WTC11 (cell line): ENCODE data around the gene KIF27. TPM values are rescaled to one million over a fixed set of nuclear protein-coding genes. Genes with fewer than 3 reads are reported as not detected.

Experiments used
- ATAC-seq: fragments of 200-7000 bp; cut with Tn5 transposase; 2 replicates; pipeline ENCODE4 v1.10.0; 2021; ENCODE audit warnings: mild to moderate bottlenecking, moderate library complexity
- Bru-seq: library from RNA; stranded (reverse); fragments of 400-500 nt; gene quantifications from one replicate; lab custom pipeline; 2021; lab: Mats Ljungman, UMichigan
- CTCF ChIA-PET: fragments of 300-600 bp; sonication (Branson Sonifier 250); formaldehyde crosslinking; loops from one replicate; lab custom pipeline; 2021; ENCODE audit warnings: antibody characterized with exemption; lab: Charles Lee
- POLR2A ChIA-PET: fragments of 350-600 bp; sonication (Branson Sonifier 250); formaldehyde crosslinking; loops from one replicate; lab custom pipeline; 2021; ENCODE audit warnings: antibody characterized with exemption; lab: Charles Lee
- DNase-seq: peaks from one replicate; pipeline ENCODE4 v3.0.0; 2021; ENCODE audit warnings: low spot score
- H3K27ac Mint-ChIP-seq: 2 replicates; pipeline ENCODE4 v1.8.0; 2021; ENCODE audit warnings: mixed read lengths
- H3K27me3 Mint-ChIP-seq: 2 replicates; pipeline ENCODE4 v1.8.0; 2021; ENCODE audit warnings: low read depth, mild to moderate bottlenecking, moderate library complexity, mixed read lengths
- H3K36me3 Mint-ChIP-seq: 2 replicates; pipeline ENCODE4 v1.8.0; 2021; ENCODE audit warnings: mixed read lengths
- H3K4me1 Mint-ChIP-seq: 2 replicates; pipeline ENCODE4 v1.8.0; 2022; ENCODE audit warnings: mixed read lengths
- H3K4me3 Mint-ChIP-seq: 2 replicates; pipeline ENCODE4 v1.8.0; 2021; ENCODE audit warnings: mild to moderate bottlenecking, moderate library complexity, mixed read lengths
- H3K9me3 Mint-ChIP-seq: 2 replicates; pipeline ENCODE4 v1.8.0; 2021; ENCODE audit warnings: mixed read lengths
- CBFB ChIP-seq: sonication (generic); formaldehyde crosslinking; IDR thresholded peaks from 2 replicates; pipeline ENCODE4 v1.8.1; 2022; ENCODE audit warnings: mild to moderate bottlenecking, low read depth, missing genetic modification reagents
- ESRRA ChIP-seq: sonication (generic); formaldehyde crosslinking; IDR thresholded peaks from 2 replicates; pipeline ENCODE4 v1.8.1; 2022; ENCODE audit warnings: mild to moderate bottlenecking, missing genetic modification reagents, borderline replicate concordance
- ETV6 ChIP-seq: sonication (generic); formaldehyde crosslinking; IDR thresholded peaks from 2 replicates; pipeline ENCODE4 v1.8.1; 2022; ENCODE audit warnings: mild to moderate bottlenecking, missing genetic modification reagents
- FOXK1 ChIP-seq: sonication (generic); formaldehyde crosslinking; IDR thresholded peaks from 2 replicates; pipeline ENCODE4 v1.8.0; 2022; ENCODE audit warnings: mild to moderate bottlenecking, moderate library complexity, missing genetic modification reagents
- HMGXB4 ChIP-seq: sonication (generic); formaldehyde crosslinking; IDR thresholded peaks from 2 replicates; pipeline ENCODE4 v1.8.1; 2023; ENCODE audit warnings: mild to moderate bottlenecking, moderate library complexity, missing genetic modification reagents
- JUN ChIP-seq: sonication (generic); formaldehyde crosslinking; IDR thresholded peaks from 2 replicates; pipeline ENCODE4 v1.8.0; 2023; ENCODE audit warnings: mild to moderate bottlenecking, missing genetic modification reagents
- MAX ChIP-seq: sonication (generic); formaldehyde crosslinking; IDR thresholded peaks from 2 replicates; pipeline ENCODE4 v1.8.0; 2022; ENCODE audit warnings: mild to moderate bottlenecking, missing genetic modification reagents
- MLX ChIP-seq: sonication (generic); formaldehyde crosslinking; IDR thresholded peaks from 2 replicates; pipeline ENCODE4 v1.8.1; 2023; ENCODE audit warnings: mild to moderate bottlenecking, missing genetic modification reagents, moderate library complexity
- NR3C1 ChIP-seq: sonication (generic); formaldehyde crosslinking; conservative IDR thresholded peaks from 2 replicates; pipeline ENCODE4 v1.8.1; 2023; ENCODE audit warnings: low read depth, mild to moderate bottlenecking, missing genetic modification reagents
- STAT6 ChIP-seq: sonication (generic); formaldehyde crosslinking; conservative IDR thresholded peaks from 2 replicates; pipeline ENCODE4 v1.8.1; 2023; ENCODE audit warnings: mild to moderate bottlenecking, low read depth, missing genetic modification reagents, moderate library complexity
- ZMAT4 ChIP-seq: fragments of 250-450 bp; sonication (Bioruptor Pico); IDR thresholded peaks from 2 replicates; pipeline ENCODE4 v1.9.0; 2021; ENCODE audit warnings: mild to moderate bottlenecking
- ZNF232 ChIP-seq: sonication (generic); formaldehyde crosslinking; IDR thresholded peaks from 2 replicates; pipeline ENCODE4 v1.8.0; 2022; ENCODE audit warnings: mild to moderate bottlenecking, missing genetic modification reagents
- long read RNA-seq, 3 experiments: library from RNA in 1 of 3; library from capped mRNA in 1 of 3; library from polyadenylated mRNA in 1 of 3; unstranded in 2 of 3; stranded (forward) in 1 of 3; transcript quantifications; one replicate each; pipeline ENCODE4 v2.0.0, GENCODE V29; 2021
- total RNA-seq: library from RNA; stranded (reverse); gene quantifications from 3 replicates; pipeline ENCODE4 v1.2.3, GENCODE V29; 2021
- TF ChIP-seq, protein P1 (sequence below): sonication (generic); formaldehyde crosslinking; IDR thresholded peaks from 2 replicates; pipeline ENCODE4 v1.8.0; 2022; ENCODE audit warnings: missing genetic modification reagents
- TF ChIP-seq, protein P2 (sequence below): sonication (generic); formaldehyde crosslinking; IDR thresholded peaks from 2 replicates; pipeline ENCODE4 v1.8.1; 2023; ENCODE audit warnings: mild to moderate bottlenecking, missing genetic modification reagents
- TF ChIP-seq, protein P3 (sequence below): fragments of 250-450 bp; sonication (Bioruptor Pico); IDR thresholded peaks from 2 replicates; pipeline ENCODE4 v1.9.0; 2021; ENCODE audit warnings: mild to moderate bottlenecking, borderline replicate concordance
- TF ChIP-seq, protein P4 (sequence below): sonication (generic); formaldehyde crosslinking; IDR thresholded peaks from 2 replicates; pipeline ENCODE4 v1.8.1; 2022; ENCODE audit warnings: missing genetic modification reagents, borderline replicate concordance

Gene KIF27
- total RNA-seq (3.9 to 5.7 TPM (median 5.4 TPM) in 3 replicates), Bru-seq, nascent RNA (percentile 58 among the genes with signal in this experiment)
- long read RNA-seq, experiment 1, full-length matches to known transcripts, result 1 of 23 reads
- long read RNA-seq, experiment 1, partial matches to known transcripts, result 8 of 23 reads
- long read RNA-seq, experiment 1, other reads (novel, unspliced or antisense), result 14 of 23 reads
- long read RNA-seq, experiment 2, partial matches to known transcripts, result 0 of 4 reads
- long read RNA-seq, experiment 2, other reads (novel, unspliced or antisense), result 4 of 4 reads
- long read RNA-seq, experiment 3, result 0 reads

- no peaks in the 10 kb centered on the region for H3K9me3 Mint-ChIP-seq
- peak; percentile 99 for DNase-seq
- peaks cover 6% of the 10 kb centered on the region for H3K4me1 Mint-ChIP-seq
- ATAC-seq, result peak; percentile 90
- no peaks in the 10 kb centered on the region for H3K27me3 Mint-ChIP-seq
- peak within 1 kb of the TSS; percentile 99 for H3K27ac Mint-ChIP-seq
- CTCF ChIA-PET, result interaction anchor here (0.7 to 2.3 kb wide), 15 partner anchors 9 to 474 kb away, joined by 3 to 14 read pairs (median 3); no protein-coding TSS in a partner anchor
- H3K4me3 Mint-ChIP-seq, result peak within 1 kb of the TSS; percentile 73
- no peaks in the 10 kb centered on the region for H3K36me3 Mint-ChIP-seq
- POLR2A ChIA-PET, result interaction anchor here (0.7 to 1.6 kb wide), 5 partner anchors 36 to 297 kb away, joined by 3 to 7 read pairs (median 3); partner anchors contain the start of genes HNRNPK and UBQLN1
- TF ChIP-seq HMGXB4 (CRISPR knock-in tag), result peak; percentile 89; the same call in 1 of the 2 replicates
- TF ChIP-seq MAX (CRISPR knock-in tag), result peak; percentile 88
- no peak for TF ChIP-seq ZMAT4 (CRISPR knock-in tag)
- TF ChIP-seq STAT6 (CRISPR knock-in tag), result no peak
- TF ChIP-seq NR3C1 (CRISPR knock-in tag), result no peak
- TF ChIP-seq, protein P1, sequence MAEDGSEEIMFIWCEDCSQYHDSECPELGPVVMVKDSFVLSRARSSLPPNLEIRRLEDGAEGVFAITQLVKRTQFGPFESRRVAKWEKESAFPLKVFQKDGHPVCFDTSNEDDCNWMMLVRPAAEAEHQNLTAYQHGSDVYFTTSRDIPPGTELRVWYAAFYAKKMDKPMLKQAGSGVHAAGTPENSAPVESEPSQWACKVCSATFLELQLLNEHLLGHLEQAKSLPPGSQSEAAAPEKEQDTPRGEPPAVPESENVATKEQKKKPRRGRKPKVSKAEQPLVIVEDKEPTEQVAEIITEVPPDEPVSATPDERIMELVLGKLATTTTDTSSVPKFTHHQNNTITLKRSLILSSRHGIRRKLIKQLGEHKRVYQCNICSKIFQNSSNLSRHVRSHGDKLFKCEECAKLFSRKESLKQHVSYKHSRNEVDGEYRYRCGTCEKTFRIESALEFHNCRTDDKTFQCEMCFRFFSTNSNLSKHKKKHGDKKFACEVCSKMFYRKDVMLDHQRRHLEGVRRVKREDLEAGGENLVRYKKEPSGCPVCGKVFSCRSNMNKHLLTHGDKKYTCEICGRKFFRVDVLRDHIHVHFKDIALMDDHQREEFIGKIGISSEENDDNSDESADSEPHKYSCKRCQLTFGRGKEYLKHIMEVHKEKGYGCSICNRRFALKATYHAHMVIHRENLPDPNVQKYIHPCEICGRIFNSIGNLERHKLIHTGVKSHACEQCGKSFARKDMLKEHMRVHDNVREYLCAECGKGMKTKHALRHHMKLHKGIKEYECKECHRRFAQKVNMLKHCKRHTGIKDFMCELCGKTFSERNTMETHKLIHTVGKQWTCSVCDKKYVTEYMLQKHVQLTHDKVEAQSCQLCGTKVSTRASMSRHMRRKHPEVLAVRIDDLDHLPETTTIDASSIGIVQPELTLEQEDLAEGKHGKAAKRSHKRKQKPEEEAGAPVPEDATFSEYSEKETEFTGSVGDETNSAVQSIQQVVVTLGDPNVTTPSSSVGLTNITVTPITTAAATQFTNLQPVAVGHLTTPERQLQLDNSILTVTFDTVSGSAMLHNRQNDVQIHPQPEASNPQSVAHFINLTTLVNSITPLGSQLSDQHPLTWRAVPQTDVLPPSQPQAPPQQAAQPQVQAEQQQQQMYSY (CRISPR knock-in tag), result no peak
- no peak for TF ChIP-seq JUN
- TF ChIP-seq ESRRA (CRISPR knock-in tag), result peak; percentile 41; the same call in 1 of the 2 replicates
- peak; percentile 64; the same call in 1 of the 2 replicates for TF ChIP-seq CBFB (CRISPR knock-in tag)
- TF ChIP-seq, protein P2, sequence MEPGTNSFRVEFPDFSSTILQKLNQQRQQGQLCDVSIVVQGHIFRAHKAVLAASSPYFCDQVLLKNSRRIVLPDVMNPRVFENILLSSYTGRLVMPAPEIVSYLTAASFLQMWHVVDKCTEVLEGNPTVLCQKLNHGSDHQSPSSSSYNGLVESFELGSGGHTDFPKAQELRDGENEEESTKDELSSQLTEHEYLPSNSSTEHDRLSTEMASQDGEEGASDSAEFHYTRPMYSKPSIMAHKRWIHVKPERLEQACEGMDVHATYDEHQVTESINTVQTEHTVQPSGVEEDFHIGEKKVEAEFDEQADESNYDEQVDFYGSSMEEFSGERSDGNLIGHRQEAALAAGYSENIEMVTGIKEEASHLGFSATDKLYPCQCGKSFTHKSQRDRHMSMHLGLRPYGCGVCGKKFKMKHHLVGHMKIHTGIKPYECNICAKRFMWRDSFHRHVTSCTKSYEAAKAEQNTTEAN (CRISPR knock-in tag), result peak; percentile 79; the same call in 1 of the 2 replicates
- peak; percentile 58; the same call in 1 of the 2 replicates for TF ChIP-seq FOXK1 (CRISPR knock-in tag)
- TF ChIP-seq, protein P3, sequence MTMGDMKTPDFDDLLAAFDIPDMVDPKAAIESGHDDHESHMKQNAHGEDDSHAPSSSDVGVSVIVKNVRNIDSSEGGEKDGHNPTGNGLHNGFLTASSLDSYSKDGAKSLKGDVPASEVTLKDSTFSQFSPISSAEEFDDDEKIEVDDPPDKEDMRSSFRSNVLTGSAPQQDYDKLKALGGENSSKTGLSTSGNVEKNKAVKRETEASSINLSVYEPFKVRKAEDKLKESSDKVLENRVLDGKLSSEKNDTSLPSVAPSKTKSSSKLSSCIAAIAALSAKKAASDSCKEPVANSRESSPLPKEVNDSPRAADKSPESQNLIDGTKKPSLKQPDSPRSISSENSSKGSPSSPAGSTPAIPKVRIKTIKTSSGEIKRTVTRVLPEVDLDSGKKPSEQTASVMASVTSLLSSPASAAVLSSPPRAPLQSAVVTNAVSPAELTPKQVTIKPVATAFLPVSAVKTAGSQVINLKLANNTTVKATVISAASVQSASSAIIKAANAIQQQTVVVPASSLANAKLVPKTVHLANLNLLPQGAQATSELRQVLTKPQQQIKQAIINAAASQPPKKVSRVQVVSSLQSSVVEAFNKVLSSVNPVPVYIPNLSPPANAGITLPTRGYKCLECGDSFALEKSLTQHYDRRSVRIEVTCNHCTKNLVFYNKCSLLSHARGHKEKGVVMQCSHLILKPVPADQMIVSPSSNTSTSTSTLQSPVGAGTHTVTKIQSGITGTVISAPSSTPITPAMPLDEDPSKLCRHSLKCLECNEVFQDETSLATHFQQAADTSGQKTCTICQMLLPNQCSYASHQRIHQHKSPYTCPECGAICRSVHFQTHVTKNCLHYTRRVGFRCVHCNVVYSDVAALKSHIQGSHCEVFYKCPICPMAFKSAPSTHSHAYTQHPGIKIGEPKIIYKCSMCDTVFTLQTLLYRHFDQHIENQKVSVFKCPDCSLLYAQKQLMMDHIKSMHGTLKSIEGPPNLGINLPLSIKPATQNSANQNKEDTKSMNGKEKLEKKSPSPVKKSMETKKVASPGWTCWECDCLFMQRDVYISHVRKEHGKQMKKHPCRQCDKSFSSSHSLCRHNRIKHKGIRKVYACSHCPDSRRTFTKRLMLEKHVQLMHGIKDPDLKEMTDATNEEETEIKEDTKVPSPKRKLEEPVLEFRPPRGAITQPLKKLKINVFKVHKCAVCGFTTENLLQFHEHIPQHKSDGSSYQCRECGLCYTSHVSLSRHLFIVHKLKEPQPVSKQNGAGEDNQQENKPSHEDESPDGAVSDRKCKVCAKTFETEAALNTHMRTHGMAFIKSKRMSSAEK, result 0 out of 2 replicates have a peak, but pooled peaks have one; percentile 70
- peak; percentile 90 for TF ChIP-seq ZNF232
- no peak; the same call in 1 of the 2 replicates for TF ChIP-seq ETV6 (CRISPR knock-in tag)
- TF ChIP-seq MLX, result no peak
- TF ChIP-seq, protein P4, sequence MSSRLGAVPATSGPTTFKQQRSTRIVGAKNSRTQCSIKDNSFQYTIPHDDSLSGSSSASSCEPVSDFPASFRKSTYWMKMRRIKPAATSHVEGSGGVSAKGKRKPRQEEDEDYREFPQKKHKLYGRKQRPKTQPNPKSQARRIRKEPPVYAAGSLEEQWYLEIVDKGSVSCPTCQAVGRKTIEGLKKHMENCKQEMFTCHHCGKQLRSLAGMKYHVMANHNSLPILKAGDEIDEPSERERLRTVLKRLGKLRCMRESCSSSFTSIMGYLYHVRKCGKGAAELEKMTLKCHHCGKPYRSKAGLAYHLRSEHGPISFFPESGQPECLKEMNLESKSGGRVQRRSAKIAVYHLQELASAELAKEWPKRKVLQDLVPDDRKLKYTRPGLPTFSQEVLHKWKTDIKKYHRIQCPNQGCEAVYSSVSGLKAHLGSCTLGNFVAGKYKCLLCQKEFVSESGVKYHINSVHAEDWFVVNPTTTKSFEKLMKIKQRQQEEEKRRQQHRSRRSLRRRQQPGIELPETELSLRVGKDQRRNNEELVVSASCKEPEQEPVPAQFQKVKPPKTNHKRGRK (CRISPR knock-in tag), result 0 out of 2 replicates have a peak, but pooled peaks have one; percentile 76
Observed at GRCh38 chr9:83920927-83921707, at the start of gene KIF27. Gene KIF27, minus strand, starts transcription at chr9:83921432. Its CDS starts 5,841 bp downstream, at chr9:83915591.
